SIG-M5 (cell line): ENCODE data around the gene PRELP.
"Not testable (repeated sequence)": the region's sequence is repeated elsewhere in the genome, so short reads cannot be mapped to it uniquely, and the experiment has no call there.

Experiments used
- DNase-seq: peaks from one replicate; lab custom pipeline; 2025; lab: John Stamatoyannopoulos, UW

Gene PRELP

DNA sequence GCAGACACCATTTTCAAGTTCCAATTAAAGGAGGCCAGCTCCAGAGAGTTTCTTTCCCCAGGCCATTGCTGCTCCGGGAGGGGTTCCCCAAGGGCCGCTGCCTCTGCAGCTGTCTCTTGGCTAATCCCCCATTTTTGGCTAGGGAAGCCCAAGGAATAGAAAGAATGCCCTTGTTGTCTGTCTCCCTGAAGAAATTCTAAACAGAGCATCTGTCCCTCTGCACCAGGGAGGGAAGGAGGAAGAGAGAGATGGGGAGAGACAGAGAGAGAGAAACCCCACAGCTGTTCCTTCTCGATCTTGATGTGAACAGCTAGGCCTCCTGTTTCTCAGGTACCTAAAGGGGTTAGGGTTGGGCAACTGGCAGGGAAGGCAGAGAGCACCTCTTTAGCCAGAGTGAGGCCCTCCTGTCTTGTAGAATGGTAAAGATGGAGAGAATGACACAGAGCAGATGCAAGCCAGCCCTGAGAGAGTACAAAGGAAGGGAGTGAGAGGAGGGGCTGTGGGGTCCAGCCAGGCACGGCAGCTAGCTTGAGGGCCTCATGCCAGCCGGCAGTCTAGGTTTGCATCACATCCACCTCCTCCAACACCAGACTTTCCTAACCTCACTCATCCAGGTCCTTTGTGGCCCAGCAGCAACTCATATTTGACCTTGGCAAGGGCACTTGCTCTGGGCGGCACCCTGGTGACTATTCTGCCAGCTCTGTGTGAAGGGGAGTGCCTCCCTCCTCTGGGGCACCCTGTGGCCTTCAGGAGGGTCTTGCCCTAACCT, 31.4 kb downstream of the PRELP start:
- DNase-seq = no peak

DNA sequence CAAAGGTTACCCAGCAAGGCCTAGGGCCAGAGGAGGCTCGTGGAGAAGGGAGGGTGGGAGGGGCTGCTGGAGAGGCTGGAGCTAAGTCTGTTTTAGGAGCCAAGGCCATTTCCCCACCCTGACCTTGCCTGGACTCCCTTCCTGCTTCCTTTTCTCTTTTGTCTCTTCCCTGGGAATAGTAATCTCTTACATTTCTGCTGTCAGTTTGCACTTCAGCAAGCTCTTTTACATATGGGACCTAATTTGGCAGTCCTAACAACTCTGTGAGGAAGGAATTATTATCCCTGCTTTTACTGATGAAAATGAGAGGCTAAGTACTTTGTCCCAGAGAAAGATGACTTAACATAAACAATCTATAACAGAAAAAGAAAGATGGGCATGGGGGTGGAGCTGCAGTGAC, 32.2 kb downstream of the PRELP start:
- no peak for DNase-seq

DNA sequence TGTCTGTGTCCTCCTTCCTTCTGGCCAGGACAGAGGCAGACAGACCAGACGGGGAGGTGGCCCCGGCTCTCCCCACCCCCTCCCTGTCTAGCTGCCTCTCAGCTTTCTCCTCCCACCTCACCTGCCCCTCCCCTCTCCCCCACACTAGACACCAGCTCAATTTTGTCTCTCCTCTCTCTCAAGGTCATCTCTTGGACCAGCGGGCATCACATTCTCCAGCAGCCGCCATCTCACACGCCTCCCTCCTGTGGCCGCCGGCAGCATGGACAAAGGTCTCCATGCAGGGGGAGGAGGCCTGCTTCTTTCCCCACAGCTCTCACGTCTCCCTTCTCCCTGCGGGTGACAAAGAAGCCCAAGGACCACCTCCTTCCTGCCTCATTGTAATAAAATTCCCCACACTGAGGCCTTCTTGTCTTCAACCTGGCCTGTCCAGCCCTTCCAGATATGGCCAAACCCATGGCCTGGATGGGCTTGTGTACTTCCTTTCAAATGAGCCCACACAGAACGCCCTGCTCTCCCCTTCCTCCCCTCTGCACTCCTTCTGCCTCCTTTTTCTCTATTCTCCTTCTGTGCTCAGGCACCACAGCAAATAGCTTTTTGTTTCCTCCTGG, 33.0 kb downstream of the PRELP start:
- DNase-seq = no peak

GRCh38 chr1:203509135-203509534, 33.5 kb downstream of the PRELP start:
- DNase-seq = no peak

GRCh38 chr1:203511513-203511912, 35.9 kb downstream of the PRELP start:
- DNase-seq = no peak

DNA sequence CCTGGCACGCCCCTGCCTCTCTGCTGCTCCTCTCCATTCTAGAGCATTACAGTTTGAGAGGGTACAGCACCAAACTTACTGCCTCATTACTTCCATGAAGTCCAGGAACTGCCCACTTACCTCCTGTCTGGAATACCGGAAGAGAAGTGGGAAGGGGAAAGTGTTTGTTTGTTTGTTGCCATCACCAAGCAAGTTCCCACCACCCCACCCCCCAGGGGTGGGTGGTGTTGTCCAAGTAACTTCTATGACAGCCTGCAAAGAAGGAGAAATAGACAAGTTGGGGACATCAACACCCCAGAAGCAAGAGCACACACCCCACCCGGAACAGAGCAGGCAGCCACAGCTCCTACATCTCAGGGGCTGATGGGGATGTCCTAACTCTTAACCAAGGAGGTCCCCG, 36.3 kb downstream of the PRELP start:
- no peak for DNase-seq

GRCh38 chr1:203512517-203512847, 36.9 kb downstream of the PRELP start:
- no peak for DNase-seq

- peak; percentile 86 for DNase-seq
Observed at GRCh38 chr1:203512848-203513584, 37.4 kb downstream of the PRELP start.

GRCh38 chr1:203513585-203514031, 38.0 kb downstream of the PRELP start:
- DNase-seq = no peak

GRCh38 chr1:203516184-203516583, 40.6 kb downstream of the PRELP start:
- no peak for DNase-seq

- no peak for DNase-seq
Observed at GRCh38 chr1:203516906-203517305, 41.3 kb downstream of the PRELP start.

GRCh38 chr1:203517426-203518110, 42.0 kb downstream of the PRELP start:
- DNase-seq = no peak

- DNase-seq = not testable (repeated sequence)
Observed at GRCh38 chr1:203518139-203518538, 42.5 kb downstream of the PRELP start.

- DNase-seq = no peak
Observed at GRCh38 chr1:203518541-203518940, 42.9 kb downstream of the PRELP start.

DNA sequence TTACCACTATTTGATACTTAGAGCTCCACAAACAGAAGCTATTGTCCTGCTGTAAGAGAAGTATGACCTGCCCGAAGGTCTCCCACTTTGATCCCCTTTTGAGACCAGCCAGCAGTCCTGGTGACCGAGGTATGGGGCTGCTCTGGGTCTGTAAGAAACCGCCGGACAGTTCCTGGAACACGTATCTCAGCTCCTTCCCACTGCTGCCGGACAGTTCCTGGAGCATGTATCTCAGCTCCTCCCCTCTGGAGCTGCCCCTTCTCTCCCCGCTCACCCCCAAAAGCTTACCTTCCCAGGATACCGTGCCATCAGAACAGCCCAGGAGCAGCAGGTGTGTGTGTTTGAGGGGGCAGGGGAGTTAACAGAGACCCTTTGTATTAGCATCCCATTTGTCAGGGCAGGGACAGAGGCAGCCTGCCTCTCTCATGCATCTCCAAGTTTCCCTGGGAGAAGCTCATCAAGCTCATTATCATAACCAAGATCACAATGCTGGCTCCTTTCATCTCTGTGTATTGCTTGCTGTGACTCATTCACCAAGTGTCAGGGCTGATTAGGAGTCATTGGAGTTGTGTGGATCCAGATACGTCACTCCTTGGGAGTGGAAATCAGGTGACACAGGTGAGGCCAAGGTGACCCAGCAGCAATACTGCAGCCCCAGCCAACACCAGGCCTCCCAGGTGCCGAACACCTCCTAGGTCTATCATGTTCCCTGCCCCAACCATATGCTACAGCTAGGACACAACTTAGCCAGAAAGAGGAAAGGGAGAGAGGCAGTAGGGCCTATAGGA, 43.6 kb downstream of the PRELP start:
- DNase-seq = no peak

DNA sequence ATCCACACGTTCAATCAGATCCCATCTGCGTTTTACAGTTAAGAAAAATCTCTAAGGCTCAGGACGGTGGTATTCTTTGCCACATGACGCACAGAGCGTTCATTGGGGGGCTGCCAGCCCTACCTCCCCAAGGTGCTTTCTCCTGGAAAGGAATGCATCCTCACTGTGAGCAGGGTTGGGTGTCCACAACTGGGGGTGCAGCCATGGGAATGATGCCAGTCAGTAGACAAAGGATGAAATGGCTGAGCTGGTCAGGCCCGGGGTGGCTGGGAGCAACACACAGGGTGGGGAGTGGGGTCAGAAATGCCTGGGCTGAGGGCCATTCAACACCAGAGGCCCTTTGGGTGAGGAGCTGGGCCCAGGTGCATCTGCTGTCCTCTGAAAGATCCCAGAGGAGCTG, 44.3 kb downstream of the PRELP start:
- DNase-seq = no peak

- no peak for DNase-seq
Observed at GRCh38 chr1:203520315-203520714, 44.7 kb downstream of the PRELP start.

GRCh38 chr1:203521074-203521794, 45.6 kb downstream of the PRELP start:
- no peak for DNase-seq

DNA sequence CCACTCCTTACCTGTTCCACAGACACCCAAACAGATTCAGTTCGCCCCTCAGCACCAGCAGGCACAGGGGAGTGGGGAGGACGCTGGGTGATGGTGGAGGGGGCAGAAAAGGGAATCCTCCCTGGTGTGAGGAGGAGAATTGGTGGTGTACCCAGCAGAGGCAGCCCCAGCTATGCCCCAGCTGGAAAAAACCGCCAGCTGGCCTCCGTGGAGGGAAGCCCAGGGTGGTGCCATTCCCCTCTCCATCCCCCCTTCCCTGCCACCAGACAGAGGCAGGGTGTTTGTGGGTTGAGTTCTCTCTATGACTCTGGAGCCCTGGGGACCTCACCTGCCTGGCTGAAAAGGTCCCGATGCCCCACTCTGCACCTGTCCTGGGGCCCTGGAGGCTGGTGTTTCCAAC, 46.2 kb downstream of the PRELP start:
- no peak for DNase-seq

- no peak for DNase-seq
Observed at GRCh38 chr1:203522237-203522636, 46.6 kb downstream of the PRELP start.

DNA sequence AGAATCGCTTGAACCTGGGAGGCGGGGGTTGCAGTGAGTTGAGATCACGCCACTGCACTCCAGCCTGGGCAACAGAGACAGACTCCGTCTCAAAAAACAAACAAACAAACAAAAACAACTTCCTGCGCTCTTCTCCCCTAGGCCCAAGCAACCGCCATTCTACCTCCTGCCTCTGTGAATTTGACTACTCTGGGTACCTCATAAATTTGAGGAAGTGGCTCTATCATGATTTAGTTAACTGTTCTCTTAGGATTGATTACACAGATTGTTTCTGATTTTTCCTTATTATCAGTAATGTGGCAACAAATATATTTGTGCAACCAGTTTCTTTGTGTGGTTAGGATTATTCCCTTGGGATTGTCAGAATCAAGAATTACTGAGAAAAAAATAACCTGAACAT, 48.1 kb downstream of the PRELP start:
- no peak for DNase-seq
